Panc1 (cell line): ENCODE results near the gene NUS1. TPM values are rescaled to one million over a fixed set of nuclear protein-coding genes. Genes with fewer than 3 reads are reported as not detected.
"Not testable (repeated sequence)": the region's sequence is repeated elsewhere in the genome, so short reads cannot be mapped to it uniquely, and the experiment has no call there.

Experiments used
- ATAC-seq: fragments of 200-7000 bp; cut with Tn5 transposase; 2 replicates; pipeline ENCODE4 v1.9.1; 2020; ENCODE audit warnings: mild to moderate bottlenecking, moderate library complexity
- BruUV-seq: library from RNA; stranded (reverse); fragments of 400-500 nt; replicated peaks from 2 replicates; lab custom pipeline; 2021; lab: Mats Ljungman, UMichigan
- CTCF ChIA-PET: fragments of 300-600 bp; sonication (Branson Sonifier 250); formaldehyde crosslinking; loops from one replicate; lab custom pipeline; 2022; ENCODE audit warnings: antibody characterized with exemption; lab: Charles Lee
- POLR2A ChIA-PET: fragments of 300-600 bp; sonication (Branson Sonifier 250); formaldehyde crosslinking; loops from one replicate; lab custom pipeline; 2022; ENCODE audit warnings: antibody characterized with exemption; lab: Charles Lee
- DNase-seq: peaks from one replicate; pipeline ENCODE4 v3.0.0-alpha.2; 2010; ENCODE audit warnings: low read depth, low spot score
- H3K27ac ChIP-seq: 2 replicates; pipeline ENCODE4 v1.5.1; 2011; ENCODE audit warnings: mild to moderate bottlenecking, low read length, inconsistent platforms
- H3K27me3 ChIP-seq: fragments of 200-500 bp; sonication (Bioruptor generic); 2 replicates; pipeline ENCODE4 v1.6.0; 2014; ENCODE audit warnings: low read length, inconsistent platforms; ENCODE audit not compliant: control insufficient read depth, insufficient read depth
- H3K36me3 ChIP-seq: fragments of 200-500 bp; sonication (Bioruptor generic); 2 replicates; pipeline ENCODE4 v1.5.1; 2014; ENCODE audit warnings: inconsistent platforms, mild to moderate bottlenecking, low read length, moderate library complexity; ENCODE audit not compliant: control insufficient read depth, insufficient read depth
- H3K4me1 ChIP-seq: 2 replicates; pipeline ENCODE4 v1.5.1; 2011; ENCODE audit warnings: inconsistent platforms, mild to moderate bottlenecking, low read length, moderate library complexity; ENCODE audit not compliant: control insufficient read depth, insufficient read depth
- H3K4me3 ChIP-seq, 2 experiments: 2 replicates each; pipeline ENCODE4 v1.5.1; 2011 to 2012; ENCODE audit warnings: low read depth in 2 of 2, low read length in 2 of 2, mild to moderate bottlenecking in 2 of 2, inconsistent platforms in 1 of 2, moderate library complexity in 1 of 2
- H3K9me3 ChIP-seq: fragments of 200-500 bp; sonication (Bioruptor generic); 2 replicates; pipeline ENCODE4 v1.5.1; 2014; ENCODE audit warnings: low read depth, mild to moderate bottlenecking, inconsistent platforms, low read length, moderate library complexity; ENCODE audit not compliant: control insufficient read depth, insufficient read depth
- POLR2AphosphoS5 ChIP-seq: IDR thresholded peaks from 2 replicates; pipeline ENCODE4 v1.6.1; 2012; ENCODE audit warnings: mild to moderate bottlenecking, low read depth, low read length, moderate library complexity
- SIN3A ChIP-seq: IDR thresholded peaks from 2 replicates; pipeline ENCODE4 v1.6.1; 2012; ENCODE audit warnings: low read depth, mild to moderate bottlenecking, low read length, moderate library complexity, borderline replicate concordance; ENCODE audit not compliant: insufficient read depth
- TCF7L2 ChIP-seq: IDR thresholded peaks from 2 replicates; pipeline ENCODE4 v1.6.1; 2011; ENCODE audit warnings: mild to moderate bottlenecking, low read depth, low read length, inconsistent platforms
- in situ Hi-C: cut with HindIII; loops from 2 replicates; pipeline ENCODE4 v1.10.0; 2016; ENCODE audit warnings: low sequenced_read_pairs, low pct_unique_long_range_greater_than_20kb
- intact Hi-C: fragments of 100-400 bp; cut with micrococcal nuclease; formaldehyde crosslinking; loops from one replicate; pipeline ENCODE4 v1.10.0; 2022; ENCODE audit not compliant: unreplicated experiment
- total RNA-seq: library from RNA; stranded (reverse); gene quantifications from one replicate; pipeline ENCODE4 v1.2.1, GENCODE V29; 2021; ENCODE audit not compliant: unreplicated experiment
- TF ChIP-seq, protein P1 (sequence below): fragments of 450-650 bp; IDR thresholded peaks from 2 replicates; pipeline ENCODE4 v1.5.1; 2017; ENCODE audit warnings: mild to moderate bottlenecking
- TF ChIP-seq, protein P2 (sequence below), 2 experiments: IDR thresholded peaks; 2 replicates each; pipeline ENCODE4 v1.6.1; 2011 to 2012; ENCODE audit warnings: low read depth in 2 of 2, control low read depth in 1 of 2, low read length in 1 of 2, mild to moderate bottlenecking in 1 of 2, moderate library complexity in 1 of 2; ENCODE audit not compliant: insufficient read depth in 1 of 2

The NUS1 gene
- total RNA-seq, 1 experiment from 2014 or later: 57.3 TPM

DNA sequence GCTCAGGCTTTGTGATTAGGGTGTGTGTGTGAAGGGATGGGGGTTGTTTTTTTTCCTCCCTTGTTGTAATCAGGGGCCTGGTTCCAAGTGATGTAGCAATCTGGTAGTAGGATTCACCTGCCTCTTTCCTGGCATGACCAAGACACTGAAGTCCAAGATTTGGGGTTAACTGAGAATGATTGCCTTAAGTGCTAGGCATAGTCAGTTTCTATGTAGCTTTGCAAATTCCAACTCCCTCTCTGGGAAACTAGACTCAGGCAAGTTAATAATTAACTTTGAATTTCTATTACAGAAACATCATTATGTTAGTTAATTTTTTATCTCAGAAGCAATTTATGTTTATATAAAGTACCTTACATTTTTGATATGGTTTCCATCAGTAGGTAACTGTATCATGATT is 43.6 kb downstream of the NUS1 start:
- intact Hi-C loops: no loop called here
- in situ Hi-C loops: no loop called here
- BruUV-seq: no TSS peak
- ATAC-seq: no peak
- no peak overlapping the region for H3K4me3 ChIP-seq
- ChIA-PET POLR2A (no interaction called here), CTCF (no interaction called here)
- H3K27ac ChIP-seq: no peak overlapping the region
- TF ChIP-seq POLR2AphosphoS5: no peak
- H3K4me1 ChIP-seq: no peaks in the 10 kb centered on the region
- H3K9me3 ChIP-seq: no peaks in the 10 kb centered on the region
- no peaks in the 10 kb centered on the region for H3K36me3 ChIP-seq
- no peaks in the 10 kb centered on the region for H3K27me3 ChIP-seq
- no peak for DNase-seq

DNA sequence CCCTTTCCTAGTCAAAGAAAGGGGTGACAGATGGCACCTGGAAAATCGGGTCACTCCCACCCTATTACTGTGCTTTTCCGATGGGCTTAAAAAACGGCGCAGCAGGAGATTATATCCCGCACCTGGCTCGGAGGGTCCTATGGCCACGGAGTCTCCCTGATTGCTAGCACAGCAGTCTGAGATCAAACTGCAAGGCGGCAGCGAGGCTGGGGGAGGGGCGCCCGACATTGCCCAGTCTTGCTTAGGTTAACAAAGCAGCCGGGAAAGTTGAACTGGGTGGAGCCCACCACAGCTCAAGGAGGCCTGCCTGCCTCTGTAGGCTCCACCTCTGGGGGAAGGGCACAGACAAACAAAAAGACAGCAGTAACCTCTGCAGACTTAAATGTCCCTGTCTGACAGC is 46.3 kb downstream of the NUS1 start:
- in situ Hi-C loops, ATAC-seq, intact Hi-C loops, H3K27ac ChIP-seq, BruUV-seq, DNase-seq, CTCF ChIA-PET, H3K4me1 ChIP-seq, H3K4me3 ChIP-seq, H3K36me3 ChIP-seq, H3K27me3 ChIP-seq, H3K9me3 ChIP-seq, POLR2A ChIA-PET: not testable (repeated sequence)

DNA sequence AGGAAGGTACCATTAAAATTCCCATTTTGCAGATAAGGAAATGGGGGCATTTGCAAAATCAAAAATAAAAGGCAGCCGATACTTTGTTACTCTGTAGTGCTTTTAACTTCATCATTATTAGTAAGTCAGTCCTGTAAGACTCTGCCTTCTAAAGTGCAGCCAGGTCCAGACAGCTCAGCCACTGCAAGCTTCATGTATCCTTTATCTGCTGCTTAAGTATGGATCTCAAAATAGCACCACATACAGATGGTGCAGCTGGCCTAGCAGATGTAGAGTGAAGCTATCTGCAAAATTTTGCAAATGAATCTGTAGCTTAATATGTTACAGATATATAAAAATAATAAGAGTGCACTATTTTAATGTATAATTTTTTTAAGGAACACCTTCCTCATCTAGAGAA is 53.4 kb downstream of the NUS1 start:
- ATAC-seq: no peak
- Histone ChIP-seq H3K36me3 (no peaks in the 10 kb centered on the region), H3K27me3 (peaks cover 2% of the 10 kb centered on the region; the same call in 1 of the 2 replicates), H3K9me3 (no peaks in the 10 kb centered on the region), H3K27ac (no peak overlapping the region), H3K4me1 (no peaks in the 10 kb centered on the region), H3K4me3 (no peak overlapping the region)
- TF ChIP-seq, protein P1, sequence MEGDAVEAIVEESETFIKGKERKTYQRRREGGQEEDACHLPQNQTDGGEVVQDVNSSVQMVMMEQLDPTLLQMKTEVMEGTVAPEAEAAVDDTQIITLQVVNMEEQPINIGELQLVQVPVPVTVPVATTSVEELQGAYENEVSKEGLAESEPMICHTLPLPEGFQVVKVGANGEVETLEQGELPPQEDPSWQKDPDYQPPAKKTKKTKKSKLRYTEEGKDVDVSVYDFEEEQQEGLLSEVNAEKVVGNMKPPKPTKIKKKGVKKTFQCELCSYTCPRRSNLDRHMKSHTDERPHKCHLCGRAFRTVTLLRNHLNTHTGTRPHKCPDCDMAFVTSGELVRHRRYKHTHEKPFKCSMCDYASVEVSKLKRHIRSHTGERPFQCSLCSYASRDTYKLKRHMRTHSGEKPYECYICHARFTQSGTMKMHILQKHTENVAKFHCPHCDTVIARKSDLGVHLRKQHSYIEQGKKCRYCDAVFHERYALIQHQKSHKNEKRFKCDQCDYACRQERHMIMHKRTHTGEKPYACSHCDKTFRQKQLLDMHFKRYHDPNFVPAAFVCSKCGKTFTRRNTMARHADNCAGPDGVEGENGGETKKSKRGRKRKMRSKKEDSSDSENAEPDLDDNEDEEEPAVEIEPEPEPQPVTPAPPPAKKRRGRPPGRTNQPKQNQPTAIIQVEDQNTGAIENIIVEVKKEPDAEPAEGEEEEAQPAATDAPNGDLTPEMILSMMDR: no peak
- TF ChIP-seq, protein P2, sequence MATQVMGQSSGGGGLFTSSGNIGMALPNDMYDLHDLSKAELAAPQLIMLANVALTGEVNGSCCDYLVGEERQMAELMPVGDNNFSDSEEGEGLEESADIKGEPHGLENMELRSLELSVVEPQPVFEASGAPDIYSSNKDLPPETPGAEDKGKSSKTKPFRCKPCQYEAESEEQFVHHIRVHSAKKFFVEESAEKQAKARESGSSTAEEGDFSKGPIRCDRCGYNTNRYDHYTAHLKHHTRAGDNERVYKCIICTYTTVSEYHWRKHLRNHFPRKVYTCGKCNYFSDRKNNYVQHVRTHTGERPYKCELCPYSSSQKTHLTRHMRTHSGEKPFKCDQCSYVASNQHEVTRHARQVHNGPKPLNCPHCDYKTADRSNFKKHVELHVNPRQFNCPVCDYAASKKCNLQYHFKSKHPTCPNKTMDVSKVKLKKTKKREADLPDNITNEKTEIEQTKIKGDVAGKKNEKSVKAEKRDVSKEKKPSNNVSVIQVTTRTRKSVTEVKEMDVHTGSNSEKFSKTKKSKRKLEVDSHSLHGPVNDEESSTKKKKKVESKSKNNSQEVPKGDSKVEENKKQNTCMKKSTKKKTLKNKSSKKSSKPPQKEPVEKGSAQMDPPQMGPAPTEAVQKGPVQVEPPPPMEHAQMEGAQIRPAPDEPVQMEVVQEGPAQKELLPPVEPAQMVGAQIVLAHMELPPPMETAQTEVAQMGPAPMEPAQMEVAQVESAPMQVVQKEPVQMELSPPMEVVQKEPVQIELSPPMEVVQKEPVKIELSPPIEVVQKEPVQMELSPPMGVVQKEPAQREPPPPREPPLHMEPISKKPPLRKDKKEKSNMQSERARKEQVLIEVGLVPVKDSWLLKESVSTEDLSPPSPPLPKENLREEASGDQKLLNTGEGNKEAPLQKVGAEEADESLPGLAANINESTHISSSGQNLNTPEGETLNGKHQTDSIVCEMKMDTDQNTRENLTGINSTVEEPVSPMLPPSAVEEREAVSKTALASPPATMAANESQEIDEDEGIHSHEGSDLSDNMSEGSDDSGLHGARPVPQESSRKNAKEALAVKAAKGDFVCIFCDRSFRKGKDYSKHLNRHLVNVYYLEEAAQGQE (IDR thresholded peaks at IDR 0.05; ENCODE audit: insufficient read depth in 1 of 2, low read depth in 2 of 2, low read length in 1 of 2): no peak
- TF ChIP-seq SIN3A (no peak), TCF7L2 (no peak), POLR2AphosphoS5 (no peak)
- intact Hi-C loops (no loop called here), in situ Hi-C loops (no loop called here)
- no TSS peak for BruUV-seq
- ChIA-PET CTCF (no interaction called here), POLR2A (no interaction called here)
- DNase-seq: no peak
